ENCODE data around the gene SLX4.

Gene SLX4

GRCh38 chr16:3595110-3595486, 16.3 kb downstream of the SLX4 start:
- TF ChIP-seq CTCF (IDR thresholded peaks at IDR 0.05; ENCODE audit: low read depth, low read length): no peak
- DNase-seq (ENCODE audit: low read depth, low spot score): no peak
- in situ Hi-C loops (cut with HindIII; ENCODE audit: low sequenced_read_pairs): no loop called here
- H3K4me3 ChIP-seq (ENCODE audit: low read depth, low read length): no peak overlapping the region

- in situ Hi-C loops (cut with HindIII; ENCODE audit: low sequenced_read_pairs): no loop called here
- DNase-seq (ENCODE audit: low read depth, low spot score): no peak
- no peak overlapping the region for H3K4me3 ChIP-seq (ENCODE audit: low read depth, low read length)
- TF ChIP-seq CTCF (IDR thresholded peaks at IDR 0.05; ENCODE audit: low read depth, low read length): no peak
Measured at GRCh38 chr16:3594316-3595109, 16.9 kb downstream of the SLX4 start.

- in situ Hi-C loops (cut with HindIII; ENCODE audit: low sequenced_read_pairs): no loop called here
Measured at GRCh38 chr16:3592559-3592958, 18.8 kb downstream of the SLX4 start.

GRCh38 chr16:3591991-3592390, 19.4 kb downstream of the SLX4 start:
- H3K4me3 ChIP-seq (ENCODE audit: low read depth, low read length): no peak overlapping the region
- in situ Hi-C loops (cut with HindIII; ENCODE audit: low sequenced_read_pairs): no loop called here
- no peak for TF ChIP-seq CTCF (IDR thresholded peaks at IDR 0.05; ENCODE audit: low read depth, low read length)
- no peak for DNase-seq (ENCODE audit: low read depth, low spot score)

More at GRCh38 chr16:3592559-3592958, 18.8 kb downstream of the SLX4 start:
- H3K4me3 ChIP-seq (ENCODE audit: low read depth, low read length): no peak overlapping the region
- no peak for TF ChIP-seq CTCF (IDR thresholded peaks at IDR 0.05; ENCODE audit: low read depth, low read length)
- DNase-seq (ENCODE audit: low read depth, low spot score): no peak

- no peak overlapping the region for H3K4me3 ChIP-seq (ENCODE audit: low read depth, low read length)
Measured at GRCh38 chr16:3591436-3591803, 20.0 kb downstream of the SLX4 start.

GRCh38 chr16:3590736-3591435, 20.5 kb downstream of the SLX4 start:
- H3K4me3 ChIP-seq (ENCODE audit: low read depth, low read length): no peak overlapping the region
- in situ Hi-C loops (cut with HindIII; ENCODE audit: low sequenced_read_pairs): no loop called here
- no peak for TF ChIP-seq CTCF (IDR thresholded peaks at IDR 0.05; ENCODE audit: low read depth, low read length)
- DNase-seq (ENCODE audit: low read depth, low spot score): no peak

More at GRCh38 chr16:3591436-3591803, 20.0 kb downstream of the SLX4 start:
- in situ Hi-C loops (cut with HindIII; ENCODE audit: low sequenced_read_pairs): no loop called here
- DNase-seq (ENCODE audit: low read depth, low spot score): no peak
- TF ChIP-seq CTCF (IDR thresholded peaks at IDR 0.05; ENCODE audit: low read depth, low read length): no peak

All from astrocyte of the spinal cord (primary cell).